NCI-H2081 (cell line): ENCODE results near the gene CTDSP2.
A peak's percentile ranks its signal among the peaks of the same experiment; 100 is the strongest.
"Not testable (repeated sequence)": the region's sequence is repeated elsewhere in the genome, so short reads cannot be mapped to it uniquely, and the experiment has no call there.

Experiments
- DNase-seq, 2 experiments: peaks; one replicate each; lab custom pipeline; 2025; lab: John Stamatoyannopoulos, UW

The CTDSP2 gene

GRCh38 chr12:57782243-57782607 lies 64.3 kb downstream of the CTDSP2 start:
- DNase-seq = no peak

GRCh38 chr12:57781801-57782200 lies 64.7 kb downstream of the CTDSP2 start:
- DNase-seq = no peak

- no peak for DNase-seq
Measured at GRCh38 chr12:57781244-57781643, 65.3 kb downstream of the CTDSP2 start.

GRCh38 chr12:57780284-57780897 lies 66.1 kb downstream of the CTDSP2 start:
- no peak for DNase-seq

- no peak for DNase-seq
Measured at GRCh38 chr12:57779736-57780135, 66.8 kb downstream of the CTDSP2 start.

GRCh38 chr12:57777911-57778310 lies 68.6 kb downstream of the CTDSP2 start:
- no peak for DNase-seq

GRCh38 chr12:57777367-57777766 lies 69.2 kb downstream of the CTDSP2 start:
- DNase-seq = no peak

GRCh38 chr12:57776247-57776587 lies 70.3 kb downstream of the CTDSP2 start:
- no peak for DNase-seq

- no peak for DNase-seq
Measured at GRCh38 chr12:57775563-57776246, 70.8 kb downstream of the CTDSP2 start.

GRCh38 chr12:57775044-57775443 lies 71.5 kb downstream of the CTDSP2 start:
- no peak for DNase-seq

GRCh38 chr12:57774634-57775033 lies 71.9 kb downstream of the CTDSP2 start:
- not testable (repeated sequence) for DNase-seq

- peak; percentile 28 to 36 for DNase-seq
Measured at GRCh38 chr12:57772429-57773322, 73.9 kb downstream of the CTDSP2 start, which contains the start of gene EEF1AKMT3. Gene EEF1AKMT3 (plus strand): TSS chr12:57772614. CDS start chr12:57772725, 111 bp downstream.

- DNase-seq = peak; percentile 90 to 95
Measured at GRCh38 chr12:57771873-57772428, 74.6 kb downstream of the CTDSP2 start, which contains the start of gene METTL1. Gene METTL1 (minus strand): TSS chr12:57772105. CDS start chr12:57772083, 22 bp downstream.

GRCh38 chr12:57771236-57771872 lies 75.2 kb downstream of the CTDSP2 start:
- DNase-seq = peak; percentile 84 to 89

- DNase-seq = no peak
Measured at GRCh38 chr12:57770734-57771133, 75.8 kb downstream of the CTDSP2 start.
